GM12878 (cell line): Measurements from ENCODE around the gene IFNAR2. TPM values are rescaled to one million over a fixed set of nuclear protein-coding genes. Genes with fewer than 3 reads are reported as not detected.

Experiments
- ATAC-seq: fragments of 200-7000 bp; cut with Tn5 transposase; 3 replicates; pipeline ENCODE4 v1.9.1; 2020; ENCODE audit warnings: mild to moderate bottlenecking, moderate library complexity
- BruUV-seq: library from RNA; stranded (reverse); fragments of 400-500 nt; replicated peaks from 2 replicates; lab custom pipeline; 2021; lab: Mats Ljungman, UMichigan
- CTCF ChIA-PET: fragments of 300-600 bp; sonication (Branson Sonifier 250); formaldehyde crosslinking; extraction: SDS; loops from one replicate; lab custom pipeline; 2021; ENCODE audit warnings: inconsistent platforms; lab: Yijun Ruan, JAX
- POLR2A ChIA-PET: fragments of 350-600 bp; formaldehyde crosslinking; extraction: SDS; loops from one replicate; lab custom pipeline; 2021; ENCODE audit warnings: inconsistent platforms; lab: Charles Lee
- RAD21 ChIA-PET: fragments of 300-600 bp; sonication (Branson Sonifier 250); formaldehyde crosslinking; loops from one replicate; lab custom pipeline; 2023; ENCODE audit warnings: antibody characterized with exemption; ENCODE audit not compliant: unreplicated experiment; lab: Charles Lee
- SMC1A ChIA-PET: fragments of 300-600 bp; sonication (Branson Sonifier 250); formaldehyde crosslinking; loops from one replicate; lab custom pipeline; 2023; ENCODE audit not compliant: unreplicated experiment, uncharacterized antibody; lab: Charles Lee
- DNase-seq: peaks from one replicate; pipeline ENCODE4 v3.0.0-alpha.2; 2011; ENCODE audit warnings: low read depth, low spot score
- FAIRE-seq: peaks from 3 replicates; lab custom pipeline; 2011; peaks lifted over from hg19 to GRCh38; lab: Jason Lieb, UNC
- H2AFZ ChIP-seq: 2 replicates; pipeline ENCODE4 v1.6.0; 2011; ENCODE audit warnings: low read depth, low read length, control low read depth; ENCODE audit not compliant: control insufficient read depth
- H3K27ac ChIP-seq: 2 replicates; pipeline ENCODE4 v1.5.1; 2011; ENCODE audit warnings: control low read depth; ENCODE audit not compliant: control insufficient read depth, insufficient read depth
- H3K27me3 ChIP-seq, 2 experiments: replicated peaks in 1 of 2; 2 replicates each; pipeline versions ENCODE4 v1.6.0 to v1.6.1; 2011; ENCODE audit warnings: low read length in 1 of 2; ENCODE audit not compliant: control insufficient read depth in 2 of 2, insufficient read depth in 2 of 2
- H3K36me3 ChIP-seq, 2 experiments: 2 replicates each; pipeline ENCODE4 v1.5.1; 2011; ENCODE audit warnings: low read length in 1 of 2; ENCODE audit not compliant: control insufficient read depth in 2 of 2, insufficient read depth in 2 of 2
- H3K4me1 ChIP-seq: 2 replicates; pipeline ENCODE4 v1.6.1; 2011; ENCODE audit warnings: mild to moderate bottlenecking, low read length, moderate library complexity, mixed read lengths; ENCODE audit not compliant: control insufficient read depth, insufficient read depth
- H3K4me2 ChIP-seq: 2 replicates; pipeline ENCODE4 v1.6.0; 2011; ENCODE audit warnings: control low read depth; ENCODE audit not compliant: control insufficient read depth, insufficient read depth
- H3K4me3 ChIP-seq: fragments of 200-600 bp; sonication (generic); 2 replicates; pipeline ENCODE4 v1.5.1; 2016
- H3K79me2 ChIP-seq: 2 replicates; pipeline ENCODE4 v1.6.0; 2011; ENCODE audit warnings: low read length; ENCODE audit not compliant: control insufficient read depth, insufficient read depth
- H3K9ac ChIP-seq: 2 replicates; pipeline ENCODE4 v1.8.0; 2011; ENCODE audit warnings: low read length, control low read depth, mixed read lengths; ENCODE audit not compliant: control insufficient read depth, insufficient read depth
- H3K9me3 ChIP-seq: replicated peaks from 3 replicates; pipeline ENCODE4 v1.5.1; 2011; ENCODE audit warnings: mild to moderate bottlenecking, low read length; ENCODE audit not compliant: control insufficient read depth, insufficient read depth
- H4K20me1 ChIP-seq: 2 replicates; pipeline ENCODE4 v1.6.0; 2011; ENCODE audit not compliant: control insufficient read depth, insufficient read depth
- CBX5 ChIP-seq: sonication (generic); IDR thresholded peaks from 2 replicates; pipeline ENCODE4 v1.6.1; 2016; ENCODE audit warnings: low read depth, moderate library complexity, mild to moderate bottlenecking, inconsistent platforms
- CHD2 ChIP-seq: IDR thresholded peaks from 2 replicates; pipeline ENCODE4 v1.6.1; 2011; ENCODE audit warnings: low read depth, low read length, improper control_type of control experiment, borderline replicate concordance
- CHD4 ChIP-seq: fragments of 200-600 bp; sonication (generic); IDR thresholded peaks from 2 replicates; pipeline ENCODE4 v1.6.1; 2016; ENCODE audit warnings: mild to moderate bottlenecking
- FOXK2 ChIP-seq: fragments of 450-650 bp; IDR thresholded peaks from 2 replicates; pipeline ENCODE4 v1.6.1; 2017; ENCODE audit warnings: mild to moderate bottlenecking, moderate library complexity
- HCFC1 ChIP-seq: fragments of 150-350 bp; IDR thresholded peaks from 2 replicates; pipeline ENCODE4 v1.6.1; 2014; ENCODE audit warnings: low read length
- HSF1 ChIP-seq: fragments of 150-350 bp; IDR thresholded peaks from 2 replicates; pipeline ENCODE4 v1.6.1; 2014; ENCODE audit warnings: mild to moderate bottlenecking, low read depth, low read length
- IRF3 ChIP-seq: fragments of 450-650 bp; IDR thresholded peaks from 2 replicates; pipeline ENCODE4 v1.6.1; 2014; ENCODE audit warnings: mild to moderate bottlenecking
- KDM1A ChIP-seq: fragments of 200-600 bp; sonication (generic); IDR thresholded peaks from 2 replicates; pipeline ENCODE4 v1.6.1; 2016; ENCODE audit warnings: borderline replicate concordance
- MTA3 ChIP-seq: IDR thresholded peaks from 2 replicates; pipeline ENCODE4 v1.6.1; 2012; ENCODE audit warnings: low read length, inconsistent platforms, borderline replicate concordance
- RAD21 ChIP-seq: IDR thresholded peaks from 2 replicates; pipeline ENCODE4 v1.6.1; 2011; ENCODE audit warnings: mild to moderate bottlenecking, low read depth, low read length, moderate library complexity; ENCODE audit not compliant: insufficient read depth
- SMAD5 ChIP-seq: IDR thresholded peaks from 2 replicates; pipeline ENCODE4 v1.6.1; 2016; ENCODE audit warnings: antibody characterized with exemption, low read depth
- SP1 ChIP-seq: IDR thresholded peaks from one replicate; pipeline ENCODE4 v1.6.1; 2011; ENCODE audit warnings: low read depth, low read length
- TAF1 ChIP-seq: IDR thresholded peaks from 2 replicates; pipeline ENCODE4 v1.6.1; 2011; ENCODE audit warnings: mild to moderate bottlenecking, low read depth, low read length, borderline replicate concordance
- ZBTB40 ChIP-seq: fragments of 450-650 bp; IDR thresholded peaks from 2 replicates; pipeline ENCODE4 v1.6.1; 2016; ENCODE audit warnings: mild to moderate bottlenecking, moderate library complexity, borderline replicate concordance
- WGBS: methylation state at CpG from one replicate; pipeline ENCODE4 v1.1.6; 2016; ENCODE audit warnings: low lambda C conversion rate; ENCODE audit not compliant: insufficient replicate concordance, insufficient coverage; ENCODE audit errors: missing lambda C conversion rate; 5-methylcytosine and 5-hydroxymethylcytosine counted together
- in situ Hi-C: fragments of 300-500 bp; cut with MboI; formaldehyde crosslinking; loops from 9 replicates; pipeline ENCODE4 v1.14.3; 2018; ENCODE audit warnings: mixed read lengths
- intact Hi-C: fragments of 100-400 bp; cut with micrococcal nuclease; formaldehyde crosslinking; loops from one replicate; pipeline ENCODE4 v1.14.2; 2022; ENCODE audit not compliant: unreplicated experiment
- polyA plus RNA-seq, 11 experiments: library from polyadenylated mRNA; depleted of rRNA in 4 of 11; unstranded in 6 of 11; stranded (reverse) in 5 of 11; fragments of >200 nt; fragmentation: Nextera tagmentation in 4 of 11; fragmentation: Illumina TruSeq in 1 of 11; extraction: Ambion mirVana in 4 of 11; extraction: Trizol in 1 of 11; gene quantifications; 1 replicate in 1 of 11; 2 replicates in 10 of 11; pipeline versions ENCODE4 v1.2.1 to v1.2.3, GENCODE V29; 2011 to 2016; ENCODE audit warnings: inconsistent platforms in 2 of 11, missing spikeins in 2 of 11, low read depth in 1 of 11
- total RNA-seq, 4 experiments: library from RNA; depleted of rRNA in 3 of 4; stranded (reverse); fragments of >200 nt in 3 of 4; fragmentation: Illumina TruSeq in 1 of 4; extraction: Trizol in 1 of 4; gene quantifications; 2 replicates each; pipeline versions ENCODE4 v1.2.1 to v1.2.3, GENCODE V29; 2013 to 2021

IFNAR2 gene
- total and polyA plus RNA-seq, 10 of the 15 experiments (the other 5 are each of a cell fraction or from before 2014, with no cell fraction given), result 8.5 to 99.7 (median 58.1) TPM

GRCh38 chr21:33247599-33247998, 17.9 kb downstream of the IFNAR2 start:
- peaks cover 8% of the 10 kb centered on the region for H3K79me2 ChIP-seq
- H3K36me3 ChIP-seq, result peaks cover 25 to 61% of the 10 kb centered on the region in 2 experiments
- peaks cover 15% of the 10 kb centered on the region for H3K4me1 ChIP-seq
- in situ Hi-C loops, result no loop called here
- H2AFZ ChIP-seq, result no peak overlapping the region
- WGBS, result 73% methylated on average over 6 of the region's 6 CpGs
- intact Hi-C loops, result no loop called here
- FAIRE-seq (no peak), ATAC-seq (no peak), DNase-seq (no peak)
- H3K4me3 ChIP-seq, result no peak overlapping the region
- no peaks in the 10 kb centered on the region for H3K9me3 ChIP-seq
- H3K9ac ChIP-seq, result no peak overlapping the region
- no peaks in the 10 kb centered on the region for H4K20me1 ChIP-seq
- TF ChIP-seq KDM1A (no peak), RAD21 (no peak), CHD4 (no peak), SMAD5 (no peak), IRF3 (no peak), CHD2 (no peak), MTA3 (no peak), ZBTB40 (no peak), HSF1 (no peak), HCFC1 (no peak), TAF1 (no peak), FOXK2 (no peak), CBX5 (no peak), SP1 (no peak)
- H3K27ac ChIP-seq, result no peak overlapping the region
- ChIA-PET SMC1A (no interaction called here), RAD21 (no interaction called here), CTCF (interaction anchor here (0.8 to 1.2 kb wide), 2 partner anchors 13 to 198 kb away, joined by 3 to 4 read pairs; no protein-coding TSS in a partner anchor), POLR2A (no interaction called here)
- H3K4me2 ChIP-seq, result no peak overlapping the region
- no TSS peak for BruUV-seq
- H3K27me3 ChIP-seq, result no peaks in the 10 kb centered on the region
